ENCODE results near the gene MGST1. TPM values are rescaled to one million over a fixed set of nuclear protein-coding genes. Genes with fewer than 3 reads are reported as not detected.
"Not testable (repeated sequence)": the region's sequence is repeated elsewhere in the genome, so short reads cannot be mapped to it uniquely, and the experiment has no call there.

MGST1 gene
- total and polyA plus RNA-seq, 9 donors, result 0.45 to 521 (median 11.8) TPM

GRCh38 chr12:16361142-16361783, 13.8 kb downstream of the MGST1 start:
- TF ChIP-seq POLR2A (IDR thresholded peaks at IDR 0.05), result no peak
- TF ChIP-seq EP300 (IDR thresholded peaks at IDR 0.05), result no peak
- no peak for TF ChIP-seq CTCF (IDR thresholded peaks at IDR 0.05)
- H3K27ac ChIP-seq, result no peak overlapping the region
- no peak for DNase-seq
- 74 to 81% (median 76%) methylated on average over 7 of the region's 7 CpGs for WGBS, 3 donors
- no peaks in the 10 kb centered on the region for H3K9me3 ChIP-seq
- intact Hi-C loops (cut with DNase I), result no loop called here
- no peak overlapping the region for H3K4me3 ChIP-seq
- H3K4me1 ChIP-seq (ENCODE audit: insufficient read depth), result no peaks in the 10 kb centered on the region
- H3K36me3 ChIP-seq, result no peaks in the 10 kb centered on the region
- no peaks in the 10 kb centered on the region for H3K27me3 ChIP-seq

GRCh38 chr12:16362550-16362949, 15.1 kb downstream of the MGST1 start:
- no peak overlapping the region for H3K27ac ChIP-seq
- H3K27me3 ChIP-seq, result no peaks in the 10 kb centered on the region
- no peaks in the 10 kb centered on the region for H3K4me1 ChIP-seq (ENCODE audit: insufficient read depth)
- TF ChIP-seq CTCF (IDR thresholded peaks at IDR 0.05) (no peak), EP300 (IDR thresholded peaks at IDR 0.05) (no peak), POLR2A (IDR thresholded peaks at IDR 0.05) (no peak)
- no peaks in the 10 kb centered on the region for H3K36me3 ChIP-seq
- DNase-seq, result no peak
- no peaks in the 10 kb centered on the region for H3K9me3 ChIP-seq
- intact Hi-C loops (cut with DNase I), result no loop called here
- no peak overlapping the region for H3K4me3 ChIP-seq

GRCh38 chr12:16369156-16369555, 21.7 kb downstream of the MGST1 start:
- TF ChIP-seq EP300 (IDR thresholded peaks at IDR 0.05) (no peak), POLR2A (IDR thresholded peaks at IDR 0.05) (no peak), CTCF (IDR thresholded peaks at IDR 0.05) (no peak)
- Histone ChIP-seq H3K9me3 (no peaks in the 10 kb centered on the region), H3K4me3 (no peak overlapping the region), H3K4me1 (ENCODE audit: insufficient read depth) (no peaks in the 10 kb centered on the region), H3K27me3 (no peaks in the 10 kb centered on the region), H3K27ac (no peak overlapping the region), H3K36me3 (no peaks in the 10 kb centered on the region)
- WGBS, 3 donors, result 79 to 83% (median 83%) methylated on average over 2 of the region's 2 CpGs
- DNase-seq, result no peak
- intact Hi-C loops (cut with DNase I), result no loop called here

GRCh38 chr12:16370096-16370495, 22.7 kb downstream of the MGST1 start:
- intact Hi-C loops (cut with DNase I), result no loop called here
- 82 to 88% (median 84%) methylated on average over 1 of the region's 1 CpG for WGBS, 3 donors

GRCh38 chr12:16382652-16383312, 35.3 kb downstream of the MGST1 start:
- H3K36me3 ChIP-seq; H3K4me1 ChIP-seq (ENCODE audit: insufficient read depth); H3K27me3 ChIP-seq; H3K9me3 ChIP-seq; H3K27ac ChIP-seq; DNase-seq; intact Hi-C loops (cut with DNase I); H3K4me3 ChIP-seq: not testable (repeated sequence)
- 84 to 93% (median 88%) methylated on average over 21 of the region's 21 CpGs for WGBS, 3 donors

More at GRCh38 chr12:16370096-16370495, 22.7 kb downstream of the MGST1 start:
- no peaks in the 10 kb centered on the region for H3K36me3 ChIP-seq
- no peak overlapping the region for H3K4me3 ChIP-seq
- H3K4me1 ChIP-seq (ENCODE audit: insufficient read depth), result no peaks in the 10 kb centered on the region
- DNase-seq, result no peak
- H3K9me3 ChIP-seq, result no peaks in the 10 kb centered on the region
- no peaks in the 10 kb centered on the region for H3K27me3 ChIP-seq
- TF ChIP-seq CTCF (IDR thresholded peaks at IDR 0.05) (no peak), EP300 (IDR thresholded peaks at IDR 0.05) (no peak), POLR2A (IDR thresholded peaks at IDR 0.05) (no peak)
- H3K27ac ChIP-seq, result no peak overlapping the region

Measured in ovary (tissue), 9 donors.